ENCODE data around the gene SAC3D1. TPM values are rescaled to one million over a fixed set of nuclear protein-coding genes. Genes with fewer than 3 reads are reported as not detected.
A peak's percentile ranks its signal among the peaks of the same experiment; 100 is the strongest.
"Not testable (repeated sequence)": the region's sequence is repeated elsewhere in the genome, so short reads cannot be mapped to it uniquely, and the experiment has no call there.

SAC3D1 gene
- 10 to 100 TPM; 19.2 to 20.3 TPM for total RNA-seq

DNA sequence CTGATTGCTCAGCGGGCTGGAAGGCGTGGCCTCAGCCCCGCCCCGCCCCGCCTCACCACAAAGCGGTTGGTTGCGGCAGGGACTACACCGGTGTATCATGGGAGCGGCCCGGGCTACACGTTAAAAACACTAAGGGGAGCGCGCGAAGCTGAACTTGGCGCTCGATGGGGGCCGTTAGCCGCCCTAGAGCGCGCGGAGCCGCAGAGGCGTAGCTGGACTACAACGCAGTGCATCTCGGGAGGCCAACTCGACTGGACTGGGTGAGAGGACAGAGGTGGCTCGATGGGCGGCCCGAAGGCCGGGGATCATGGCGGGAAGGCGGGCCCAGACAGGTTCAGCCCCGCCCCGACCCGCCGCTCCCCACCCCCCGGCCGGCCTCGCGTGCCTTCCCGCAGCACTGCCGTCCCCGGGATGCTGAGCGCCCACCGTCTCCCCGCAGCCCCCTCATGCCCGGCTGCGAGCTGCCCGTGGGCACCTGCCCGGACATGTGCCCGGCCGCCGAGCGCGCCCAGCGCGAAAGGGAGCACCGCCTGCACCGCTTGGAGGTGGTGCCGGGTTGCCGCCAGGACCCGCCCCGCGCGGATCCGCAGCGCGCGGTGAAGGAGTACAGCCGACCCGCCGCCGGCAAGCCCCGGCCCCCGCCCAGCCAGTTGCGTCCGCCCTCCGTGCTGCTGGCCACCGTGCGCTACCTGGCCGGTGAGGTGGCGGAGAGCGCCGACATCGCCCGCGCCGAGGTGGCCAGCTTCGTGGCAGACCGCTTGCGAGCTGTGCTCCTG lies at the start of gene SAC3D1:
Gene SAC3D1, plus strand, starts transcription at position 364 of the 776 bp plus-strand sequence. Its CDS starts 83 bp downstream, at position 447.
- peak; percentile 94 for DNase-seq
- H3K27me3 Mint-ChIP-seq (ENCODE audit: low read depth), result no peaks in the 10 kb centered on the region
- CTCF ChIA-PET, result interaction anchor here (0.5 to 1.7 kb wide), 4 partner anchors 15 to 37 kb away, joined by 3 to 6 read pairs (median 3); partner anchors contain the start of gene ARL2
- peak within 1 kb of the TSS; percentile 98 for H3K27ac Mint-ChIP-seq
- peak within 1 kb of the TSS; percentile 92 for H3K4me3 Mint-ChIP-seq
- H3K36me3 Mint-ChIP-seq (ENCODE audit: low read depth), result peaks cover 4% of the 10 kb centered on the region
- peaks cover 19% of the 10 kb centered on the region for H3K4me1 Mint-ChIP-seq (ENCODE audit: low read depth)
- no peaks in the 10 kb centered on the region for H3K9me3 Mint-ChIP-seq
- intact Hi-C loops (cut with micrococcal nuclease), result loop anchor here (1.0 to 2.0 kb wide), 5 partner anchors 14 to 117 kb away; partner anchors contain the start of genes ARL2, CDCA5, PPP2R5B and SNX15

DNA sequence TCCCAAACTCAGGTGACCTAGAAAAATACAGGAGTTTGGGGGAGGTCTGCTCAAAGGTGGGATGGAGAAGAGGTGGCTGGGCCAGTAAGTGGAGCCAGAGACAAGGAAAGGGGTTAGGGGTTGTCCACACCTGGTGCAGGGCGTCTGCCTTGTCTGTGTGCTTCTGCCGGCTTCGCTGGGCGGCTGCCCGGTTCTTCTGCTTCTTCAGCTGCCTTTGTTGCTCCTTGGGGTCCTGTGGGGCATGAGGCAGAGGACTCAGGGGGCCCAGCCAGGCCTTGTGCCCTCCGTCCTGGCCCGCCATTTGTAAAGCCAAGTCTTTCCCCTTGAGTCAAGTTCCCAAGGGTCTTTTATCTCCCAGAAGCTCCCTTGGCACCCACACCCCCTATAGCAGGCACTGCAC lies 46.7 kb upstream of the SAC3D1 start:
- Mint-ChIP-seq H3K4me1 (ENCODE audit: low read depth) (peaks cover 13% of the 10 kb centered on the region), H3K36me3 (ENCODE audit: low read depth) (no peaks in the 10 kb centered on the region), H3K4me3 (no peak overlapping the region), H3K9me3 (no peaks in the 10 kb centered on the region), H3K27ac (no peak overlapping the region), H3K27me3 (ENCODE audit: low read depth) (no peaks in the 10 kb centered on the region)
- DNase-seq, result no peak
- CTCF ChIA-PET, result no interaction called here
- intact Hi-C loops (cut with micrococcal nuclease), result no loop called here

DNA sequence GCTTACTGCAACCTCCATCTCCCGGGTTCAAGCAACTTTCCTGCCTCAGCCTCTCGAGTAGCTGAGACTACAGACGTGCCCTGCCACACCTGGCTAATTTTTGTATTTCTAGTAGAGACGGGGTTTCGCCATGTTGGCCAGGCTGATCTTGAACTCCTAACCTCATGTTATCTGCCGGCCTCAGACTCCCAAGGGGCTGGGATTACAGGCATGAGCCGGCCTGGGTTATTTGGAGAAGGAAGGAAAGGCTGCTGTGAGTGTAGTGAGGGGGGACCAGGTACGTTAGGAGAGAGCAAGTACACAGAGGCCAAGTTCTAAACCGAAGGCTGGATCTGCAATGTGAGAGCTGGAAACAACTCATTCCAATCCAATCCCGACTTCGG lies 44.7 kb upstream of the SAC3D1 start:
- no peak overlapping the region for H3K4me3 Mint-ChIP-seq
- no peak for DNase-seq
- no peak overlapping the region for H3K27ac Mint-ChIP-seq
- CTCF ChIA-PET, result interaction anchor here (0.8 to 1.2 kb wide), 3 partner anchors 9 to 15 kb away, joined by 3 to 4 read pairs (median 3); no protein-coding TSS in a partner anchor
- H3K27me3 Mint-ChIP-seq (ENCODE audit: low read depth), result no peaks in the 10 kb centered on the region
- no peaks in the 10 kb centered on the region for H3K9me3 Mint-ChIP-seq
- no peaks in the 10 kb centered on the region for H3K36me3 Mint-ChIP-seq (ENCODE audit: low read depth)
- intact Hi-C loops (cut with micrococcal nuclease), result no loop called here
- H3K4me1 Mint-ChIP-seq (ENCODE audit: low read depth), result peaks cover 7% of the 10 kb centered on the region

DNA sequence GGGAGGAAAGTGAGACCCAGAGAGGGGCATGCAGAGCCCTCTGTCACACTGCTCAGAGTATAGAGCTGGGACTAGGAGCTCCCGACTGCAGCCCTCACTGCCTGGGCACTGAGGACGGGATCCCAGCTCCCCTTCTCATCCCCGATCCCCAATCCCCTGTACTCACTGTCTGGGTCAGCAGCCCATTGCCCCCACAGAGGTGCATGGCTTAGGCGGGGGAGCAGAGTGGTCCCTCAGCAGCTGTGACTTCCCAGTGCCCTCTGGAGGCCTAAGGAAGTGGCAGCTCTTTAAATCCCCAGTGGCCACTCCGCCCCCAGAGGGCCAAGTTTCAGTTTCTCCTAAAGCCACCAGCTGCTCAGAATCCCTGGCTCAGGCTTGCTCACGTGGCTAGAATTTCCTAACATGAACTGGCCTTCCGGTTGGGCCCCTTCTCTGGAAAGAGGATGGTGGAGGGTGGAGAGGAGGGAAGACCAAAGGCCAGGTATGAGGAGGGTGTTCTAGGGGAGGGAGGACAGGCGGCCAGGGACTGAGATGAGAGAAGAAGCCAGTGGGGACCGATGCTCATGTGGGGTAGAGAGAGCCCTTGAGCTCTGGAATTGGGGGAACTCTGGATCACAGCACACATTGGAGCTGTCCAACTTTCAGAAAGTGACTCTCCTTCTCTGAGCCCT lies 44.2 kb upstream of the SAC3D1 start, which contains the start of gene BATF2:
Gene BATF2, minus strand, starts transcription at position 262 of the 671 bp plus-strand sequence. Its CDS starts 57 bp downstream, at position 205.
- Mint-ChIP-seq H3K27ac (no peak within 1 kb of the TSS), H3K4me3 (no peak within 1 kb of the TSS), H3K4me1 (ENCODE audit: low read depth) (peaks cover 7% of the 10 kb centered on the region), H3K27me3 (ENCODE audit: low read depth) (no peaks in the 10 kb centered on the region), H3K9me3 (no peaks in the 10 kb centered on the region), H3K36me3 (ENCODE audit: low read depth) (no peaks in the 10 kb centered on the region)
- no peak for DNase-seq
- intact Hi-C loops (cut with micrococcal nuclease), result no loop called here
- CTCF ChIA-PET, result interaction anchor here (0.8 to 2.5 kb wide), 4 partner anchors 9 to 16 kb away, joined by 3 to 9 read pairs (median 4); no protein-coding TSS in a partner anchor

DNA sequence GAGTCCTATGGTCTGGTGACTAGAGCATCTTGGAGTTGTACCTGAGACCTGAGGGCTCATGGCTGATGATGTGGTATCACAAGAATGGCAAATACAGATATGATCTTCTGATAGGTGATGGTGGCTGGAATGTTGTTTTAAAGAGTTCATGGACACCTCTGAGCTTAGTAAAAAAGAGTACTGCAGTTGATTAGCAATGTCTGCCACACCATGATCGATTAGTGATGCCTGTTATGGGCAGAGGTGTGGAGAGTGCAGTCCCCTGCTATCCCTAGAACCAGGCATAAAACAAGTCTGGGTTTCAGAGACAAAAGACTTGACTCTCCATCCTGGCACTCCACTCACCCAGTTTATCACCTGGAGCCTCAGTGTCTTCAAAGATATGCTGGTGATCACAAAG lies 42.9 kb upstream of the SAC3D1 start:
- intact Hi-C loops (cut with micrococcal nuclease), result no loop called here
- H3K36me3 Mint-ChIP-seq (ENCODE audit: low read depth), result no peaks in the 10 kb centered on the region
- H3K27me3 Mint-ChIP-seq (ENCODE audit: low read depth), result no peaks in the 10 kb centered on the region
- H3K9me3 Mint-ChIP-seq, result no peaks in the 10 kb centered on the region
- no peak for DNase-seq
- CTCF ChIA-PET, result interaction anchor here (1.1 to 2.5 kb wide), 3 partner anchors 15 to 149 kb away, joined by 3 to 9 read pairs (median 3); partner anchors contain the start of gene MAJIN
- no peak overlapping the region for H3K4me3 Mint-ChIP-seq
- H3K4me1 Mint-ChIP-seq (ENCODE audit: low read depth), result peaks cover 7% of the 10 kb centered on the region
- H3K27ac Mint-ChIP-seq, result no peak overlapping the region

DNA sequence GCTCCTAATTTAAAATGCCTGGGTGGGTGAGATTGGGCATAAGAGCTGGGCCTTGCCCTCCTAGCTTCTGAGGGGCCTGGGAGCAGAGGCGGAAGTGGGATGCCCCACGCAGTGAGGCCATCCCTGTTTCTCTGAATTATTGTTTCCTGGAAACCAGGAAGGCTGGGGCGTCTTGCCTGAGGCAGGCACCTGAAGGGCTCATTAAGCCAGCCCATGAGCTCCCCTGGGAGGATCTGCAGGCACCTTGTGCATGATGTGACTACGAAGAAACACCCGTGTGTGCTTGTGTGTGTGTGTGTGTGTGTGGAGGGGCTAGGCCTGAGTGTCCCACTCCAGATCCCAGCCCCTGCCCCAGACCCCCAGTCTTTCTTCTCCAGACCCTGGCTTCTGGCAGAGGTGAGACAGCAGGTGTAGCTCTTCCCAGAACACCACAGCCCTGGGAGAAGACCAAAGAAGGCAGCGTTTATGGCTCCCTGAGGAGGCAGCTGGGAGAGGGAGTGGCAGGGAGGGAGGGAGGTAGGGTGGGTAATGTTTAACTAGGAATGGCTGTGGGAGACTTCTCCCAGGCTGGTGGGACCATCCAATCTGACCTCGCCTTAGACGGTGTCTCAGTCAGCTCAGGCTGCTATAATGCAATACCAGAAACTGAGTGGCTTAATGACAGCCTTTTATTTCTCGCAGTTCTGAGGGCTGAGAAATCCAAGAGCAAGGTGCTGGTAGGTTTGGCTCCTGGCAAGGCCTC lies 42.1 kb upstream of the SAC3D1 start:
- H3K4me1 Mint-ChIP-seq (ENCODE audit: low read depth), result peaks cover 7% of the 10 kb centered on the region
- intact Hi-C loops (cut with micrococcal nuclease), result no loop called here
- H3K4me3 Mint-ChIP-seq, result no peak overlapping the region

DNA sequence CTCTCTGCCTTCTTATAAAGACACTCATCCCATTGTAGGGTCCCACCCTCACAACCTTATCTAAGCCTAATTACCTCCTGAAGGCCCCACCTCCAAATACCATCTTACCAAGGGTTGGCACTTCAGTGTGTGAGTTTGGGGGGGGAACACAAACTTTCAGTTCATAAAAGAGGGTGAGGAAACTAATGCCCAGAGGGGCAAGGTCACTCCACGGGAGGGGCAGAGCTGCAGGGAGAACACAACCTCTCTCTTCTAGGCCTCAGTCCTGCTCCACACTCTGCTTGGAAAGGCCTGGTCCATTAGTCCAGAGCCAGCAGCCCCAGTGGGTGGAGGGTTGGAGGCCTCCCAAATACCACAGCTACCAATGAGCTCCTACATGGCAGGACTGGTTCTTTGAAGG lies 41.5 kb upstream of the SAC3D1 start:
- Mint-ChIP-seq H3K27ac (no peak overlapping the region), H3K4me3 (no peak overlapping the region), H3K27me3 (ENCODE audit: low read depth) (no peaks in the 10 kb centered on the region), H3K4me1 (ENCODE audit: low read depth) (peaks cover 7% of the 10 kb centered on the region), H3K36me3 (ENCODE audit: low read depth) (no peaks in the 10 kb centered on the region), H3K9me3 (no peaks in the 10 kb centered on the region)
- CTCF ChIA-PET, result interaction anchor here (2.5 kb wide), 1 partner anchor 13 kb away, joined by 9 read pairs; no protein-coding TSS in a partner anchor
- DNase-seq, result no peak
- intact Hi-C loops (cut with micrococcal nuclease), result no loop called here

More for the DNA sequence above, 42.1 kb upstream of the SAC3D1 start:
- H3K27me3 Mint-ChIP-seq (ENCODE audit: low read depth), result no peaks in the 10 kb centered on the region
- H3K36me3 Mint-ChIP-seq (ENCODE audit: low read depth), result no peaks in the 10 kb centered on the region
- CTCF ChIA-PET, result interaction anchor here (1.1 to 2.5 kb wide), 3 partner anchors 14 to 150 kb away, joined by 3 to 9 read pairs (median 3); partner anchors contain the start of gene MAJIN
- H3K27ac Mint-ChIP-seq, result no peak overlapping the region
- no peak for DNase-seq
- H3K9me3 Mint-ChIP-seq, result no peaks in the 10 kb centered on the region

DNA sequence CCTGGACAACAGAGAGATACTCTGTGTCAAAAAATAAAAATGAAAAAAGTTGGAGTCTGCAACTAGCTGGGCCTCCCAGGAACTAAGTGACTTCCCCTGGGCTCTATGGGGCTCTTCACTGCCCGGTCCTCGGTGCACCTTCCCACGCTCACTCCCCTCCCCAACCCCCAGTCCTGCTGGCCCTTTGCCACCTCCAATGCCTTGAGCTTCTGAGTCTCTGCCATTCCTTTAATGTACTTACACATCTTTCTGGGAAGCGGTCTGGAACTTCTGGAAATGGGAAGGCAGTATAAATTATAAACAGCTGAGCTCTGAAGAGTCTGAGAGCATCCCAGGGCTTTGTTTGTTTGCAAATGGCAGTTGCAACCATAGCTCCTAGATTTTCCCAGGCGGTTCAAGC lies 38.3 kb upstream of the SAC3D1 start:
- Mint-ChIP-seq H3K36me3 (ENCODE audit: low read depth) (no peaks in the 10 kb centered on the region), H3K27me3 (ENCODE audit: low read depth) (no peaks in the 10 kb centered on the region), H3K4me1 (ENCODE audit: low read depth) (peaks cover 7% of the 10 kb centered on the region), H3K4me3 (no peak overlapping the region), H3K27ac (no peak overlapping the region), H3K9me3 (no peaks in the 10 kb centered on the region)
- CTCF ChIA-PET, result interaction anchor here (1.2 kb wide), 1 partner anchor 12 kb away, joined by 6 read pairs; the partner anchor contains the start of gene ARL2
- intact Hi-C loops (cut with micrococcal nuclease), result no loop called here
- no peak for DNase-seq

DNA sequence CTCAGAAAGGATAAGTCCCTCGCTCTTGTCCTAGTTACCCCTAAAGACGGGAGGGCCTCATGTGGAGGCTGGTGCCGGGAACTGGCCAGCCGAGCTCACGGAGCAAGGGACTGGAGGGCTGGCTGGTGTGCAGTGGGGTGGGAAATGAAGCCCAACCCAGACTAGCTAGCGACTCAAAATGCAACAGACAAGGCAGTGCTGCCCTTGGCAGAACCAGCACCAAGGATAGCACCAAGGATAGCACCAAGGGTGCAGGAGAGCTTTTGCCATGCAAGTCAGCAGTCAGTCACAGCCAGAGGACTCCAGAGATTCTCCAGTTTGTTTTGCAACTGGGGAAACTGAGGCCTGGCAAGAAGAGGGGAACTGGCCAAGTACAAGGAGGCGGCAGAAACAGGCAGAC lies 37.7 kb upstream of the SAC3D1 start:
- H3K27ac Mint-ChIP-seq, result no peak overlapping the region
- no peak for DNase-seq
- H3K9me3 Mint-ChIP-seq, result no peaks in the 10 kb centered on the region
- peaks cover 5% of the 10 kb centered on the region for H3K4me1 Mint-ChIP-seq (ENCODE audit: low read depth)
- CTCF ChIA-PET, result interaction anchor here (1.2 to 1.4 kb wide), 2 partner anchors 10 to 11 kb away, joined by 4 to 6 read pairs; partner anchors contain the start of gene ARL2
- H3K4me3 Mint-ChIP-seq, result no peak overlapping the region
- no peaks in the 10 kb centered on the region for H3K36me3 Mint-ChIP-seq (ENCODE audit: low read depth)
- H3K27me3 Mint-ChIP-seq (ENCODE audit: low read depth), result no peaks in the 10 kb centered on the region
- intact Hi-C loops (cut with micrococcal nuclease), result no loop called here

DNA sequence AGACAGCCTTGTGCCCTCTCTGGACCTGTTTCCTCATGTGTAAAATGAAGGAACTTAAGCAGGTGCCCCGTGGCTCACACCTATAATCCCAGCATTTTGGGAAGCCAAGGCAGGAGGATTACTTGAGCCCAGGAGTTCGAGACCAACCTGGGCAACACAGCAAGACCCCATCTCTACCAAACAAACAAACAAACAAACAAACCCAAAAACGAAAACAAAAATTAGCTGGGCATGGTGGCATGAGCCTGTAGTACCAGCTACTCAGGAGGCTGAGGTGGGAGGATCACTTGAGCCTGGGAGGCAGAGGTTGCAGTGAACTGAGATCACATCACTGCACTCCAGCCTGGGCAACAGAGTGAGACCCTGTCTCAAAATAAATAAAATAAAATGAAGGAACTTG lies 37.0 kb upstream of the SAC3D1 start:
- CTCF ChIA-PET, result interaction anchor here (1.2 to 1.4 kb wide), 2 partner anchors 9 to 10 kb away, joined by 4 to 6 read pairs; partner anchors contain the start of gene ARL2
- H3K4me1 Mint-ChIP-seq (ENCODE audit: low read depth); H3K4me3 Mint-ChIP-seq; DNase-seq; H3K36me3 Mint-ChIP-seq (ENCODE audit: low read depth); H3K27me3 Mint-ChIP-seq (ENCODE audit: low read depth); intact Hi-C loops (cut with micrococcal nuclease); H3K27ac Mint-ChIP-seq; H3K9me3 Mint-ChIP-seq: not testable (repeated sequence)

DNA sequence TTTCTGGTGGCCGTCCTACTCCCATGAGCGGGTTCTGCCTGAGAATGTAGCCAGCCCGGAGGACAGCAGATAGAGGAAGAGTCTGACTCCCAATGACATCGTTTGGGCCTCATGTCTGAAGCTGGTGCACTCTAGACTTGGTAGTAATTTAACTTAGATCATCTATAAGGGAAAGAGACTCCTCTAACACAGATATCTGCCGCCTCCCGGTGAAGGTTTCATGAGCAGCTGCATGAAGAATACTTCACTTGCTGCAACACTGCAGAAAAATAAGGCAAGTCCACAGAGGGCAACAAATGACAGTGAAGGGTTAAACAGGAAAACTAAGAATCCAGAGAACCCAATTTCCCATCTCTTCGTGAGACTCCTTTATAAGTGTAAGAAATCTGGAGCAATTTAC lies 33.0 kb upstream of the SAC3D1 start:
- DNase-seq, result peak; percentile 34

More for the DNA sequence above, 33.0 kb upstream of the SAC3D1 start:
- intact Hi-C loops (cut with micrococcal nuclease), result loop anchor here (1.0 kb wide), 1 partner anchor 90 kb away; no protein-coding TSS in a partner anchor
- Mint-ChIP-seq H3K27ac (no peak overlapping the region), H3K36me3 (ENCODE audit: low read depth) (no peaks in the 10 kb centered on the region), H3K27me3 (ENCODE audit: low read depth) (no peaks in the 10 kb centered on the region), H3K4me1 (ENCODE audit: low read depth) (peaks cover under 1% of the 10 kb centered on the region), H3K9me3 (no peaks in the 10 kb centered on the region), H3K4me3 (no peak overlapping the region)
- CTCF ChIA-PET, result no interaction called here
